Stomach (tissue), 4 donors: Measurements from ENCODE around the gene VPS13D.

ENCODE experiments used
- EP300 ChIP-seq: sonication (generic); formaldehyde crosslinking; IDR thresholded peaks from one replicate; pipeline ENCODE4 v1.6.1; 2017; ENCODE audit warnings: antibody characterized with exemption
- POLR2A ChIP-seq, 4 donors: fragments of 450-650 bp; IDR thresholded peaks; one replicate each; pipeline ENCODE4 v1.6.1; 2016; ENCODE audit warnings: antibody characterized with exemption in 4 of 4, control low read depth in 2 of 4, mild to moderate bottlenecking in 1 of 4, moderate library complexity in 1 of 4
- POLR2AphosphoS5 ChIP-seq, 3 donors: sonication (generic); formaldehyde crosslinking; IDR thresholded peaks; one replicate each; pipeline ENCODE4 v1.6.1; 2016; ENCODE audit warnings: antibody characterized with exemption in 3 of 3
- TF ChIP-seq, protein P1 (sequence below), 7 experiments: fragments of 450-650 bp in 4 of 7; fragments of 200-600 bp in 3 of 7; sonication (generic) in 3 of 7; IDR thresholded peaks; one replicate each; pipeline ENCODE4 v1.5.1; 2016 to 2019; ENCODE audit warnings: antibody characterized with exemption in 7 of 7, control low read depth in 2 of 7, mild to moderate bottlenecking in 1 of 7

DNA sequence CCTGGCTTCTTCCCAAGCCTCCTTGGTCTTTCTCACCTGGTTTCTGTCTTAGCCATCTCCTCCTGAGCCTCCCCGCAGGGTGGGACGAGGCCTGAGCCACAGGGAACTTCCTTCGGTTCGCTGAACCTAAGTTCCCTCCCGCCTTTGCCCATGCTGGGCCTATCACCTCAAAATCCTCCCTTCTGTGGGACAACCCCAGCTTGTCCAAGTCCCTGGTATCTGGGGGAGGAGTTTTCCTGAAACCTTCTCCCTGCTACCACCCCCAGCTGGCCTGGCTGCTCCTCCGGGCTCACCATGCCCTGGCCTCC is 27.7 kb upstream of the VPS13D start:
- TF ChIP-seq, protein P1, sequence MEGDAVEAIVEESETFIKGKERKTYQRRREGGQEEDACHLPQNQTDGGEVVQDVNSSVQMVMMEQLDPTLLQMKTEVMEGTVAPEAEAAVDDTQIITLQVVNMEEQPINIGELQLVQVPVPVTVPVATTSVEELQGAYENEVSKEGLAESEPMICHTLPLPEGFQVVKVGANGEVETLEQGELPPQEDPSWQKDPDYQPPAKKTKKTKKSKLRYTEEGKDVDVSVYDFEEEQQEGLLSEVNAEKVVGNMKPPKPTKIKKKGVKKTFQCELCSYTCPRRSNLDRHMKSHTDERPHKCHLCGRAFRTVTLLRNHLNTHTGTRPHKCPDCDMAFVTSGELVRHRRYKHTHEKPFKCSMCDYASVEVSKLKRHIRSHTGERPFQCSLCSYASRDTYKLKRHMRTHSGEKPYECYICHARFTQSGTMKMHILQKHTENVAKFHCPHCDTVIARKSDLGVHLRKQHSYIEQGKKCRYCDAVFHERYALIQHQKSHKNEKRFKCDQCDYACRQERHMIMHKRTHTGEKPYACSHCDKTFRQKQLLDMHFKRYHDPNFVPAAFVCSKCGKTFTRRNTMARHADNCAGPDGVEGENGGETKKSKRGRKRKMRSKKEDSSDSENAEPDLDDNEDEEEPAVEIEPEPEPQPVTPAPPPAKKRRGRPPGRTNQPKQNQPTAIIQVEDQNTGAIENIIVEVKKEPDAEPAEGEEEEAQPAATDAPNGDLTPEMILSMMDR (IDR thresholded peaks at IDR 0.05), result no peak
- no peak for TF ChIP-seq POLR2AphosphoS5 (IDR thresholded peaks at IDR 0.05)
- TF ChIP-seq POLR2A (IDR thresholded peaks at IDR 0.05), result no peak
- TF ChIP-seq EP300, result no peak
